ENCODE data around the gene NCOA5.
A peak's percentile ranks its signal among the peaks of the same experiment; 100 is the strongest.

Gene NCOA5

DNA sequence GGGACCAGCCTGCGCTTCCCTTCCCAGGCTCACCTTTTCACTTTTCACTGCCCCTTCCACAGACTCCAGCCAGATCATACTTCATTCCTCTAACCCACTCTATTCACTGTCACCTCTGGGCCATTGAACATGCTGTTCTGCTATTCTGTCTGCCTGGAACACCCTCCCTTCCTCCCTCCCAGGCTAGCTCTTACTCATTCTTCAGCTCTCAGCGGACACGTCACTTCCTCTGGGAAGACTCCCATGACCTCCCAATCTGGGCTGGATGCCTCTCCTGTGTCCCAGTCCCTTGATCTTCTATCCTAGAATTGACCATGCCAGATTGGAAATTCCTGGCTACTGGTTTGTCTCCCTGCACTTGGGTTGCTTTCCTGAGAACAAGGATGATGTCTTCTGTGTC lies 55.7 kb downstream of the NCOA5 start:
- DNase-seq: no peak

DNA sequence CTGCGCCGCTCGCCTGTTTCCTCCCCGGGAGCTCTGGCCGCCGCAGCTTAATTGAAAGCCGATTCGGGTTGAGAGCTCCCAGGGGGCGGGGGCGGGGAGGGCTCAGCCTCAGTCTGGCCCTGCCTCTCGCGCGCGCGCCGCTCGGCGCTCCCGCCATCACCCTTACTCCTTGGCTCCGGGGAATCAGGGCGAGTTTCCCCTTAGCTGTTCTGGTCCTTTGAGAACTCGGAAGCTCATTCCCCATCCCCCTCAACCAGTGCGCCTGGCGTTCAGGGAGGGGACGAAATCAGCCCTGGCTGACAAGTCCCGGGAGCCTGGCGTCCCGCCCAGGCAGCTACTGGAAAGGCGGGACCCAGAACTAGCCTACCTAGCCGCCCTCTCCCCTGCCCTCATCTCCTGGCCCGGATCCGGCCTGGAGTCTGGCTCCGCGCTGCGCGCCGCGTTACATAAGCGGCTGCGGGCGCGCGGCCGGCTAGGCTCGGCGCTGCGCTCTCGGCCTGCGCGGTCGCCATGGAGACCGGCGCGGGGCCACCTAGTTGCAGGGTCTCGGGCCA lies 58.0 kb downstream of the NCOA5 start:
- no peak for DNase-seq

DNA sequence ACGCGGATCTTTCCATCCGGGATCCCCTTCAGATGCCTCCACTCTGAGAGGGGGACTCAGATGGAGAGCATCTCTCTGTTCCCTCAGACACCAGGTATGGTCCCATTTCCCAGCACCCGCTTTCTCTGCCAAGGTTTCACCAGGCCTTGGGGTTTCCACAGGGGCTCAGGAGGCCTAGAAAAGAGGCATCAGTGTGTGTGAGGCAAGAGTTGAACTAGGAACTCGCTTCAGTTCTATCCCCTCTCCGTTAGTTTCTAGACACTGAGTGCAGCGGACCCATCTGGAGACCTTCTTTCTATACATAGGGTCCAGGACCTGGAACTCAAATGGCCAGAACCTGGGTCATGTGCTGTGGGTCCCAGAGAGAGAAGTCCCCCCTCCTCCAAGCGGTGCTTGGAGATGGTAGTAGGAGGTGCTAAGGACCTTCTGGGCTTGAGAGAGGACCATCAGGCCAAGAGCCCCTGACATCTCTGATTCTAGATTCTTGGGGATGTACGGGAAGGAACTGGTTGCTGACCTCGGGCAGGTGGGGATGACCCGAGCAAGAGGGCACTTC lies 58.7 kb downstream of the NCOA5 start:
- DNase-seq: no peak

DNA sequence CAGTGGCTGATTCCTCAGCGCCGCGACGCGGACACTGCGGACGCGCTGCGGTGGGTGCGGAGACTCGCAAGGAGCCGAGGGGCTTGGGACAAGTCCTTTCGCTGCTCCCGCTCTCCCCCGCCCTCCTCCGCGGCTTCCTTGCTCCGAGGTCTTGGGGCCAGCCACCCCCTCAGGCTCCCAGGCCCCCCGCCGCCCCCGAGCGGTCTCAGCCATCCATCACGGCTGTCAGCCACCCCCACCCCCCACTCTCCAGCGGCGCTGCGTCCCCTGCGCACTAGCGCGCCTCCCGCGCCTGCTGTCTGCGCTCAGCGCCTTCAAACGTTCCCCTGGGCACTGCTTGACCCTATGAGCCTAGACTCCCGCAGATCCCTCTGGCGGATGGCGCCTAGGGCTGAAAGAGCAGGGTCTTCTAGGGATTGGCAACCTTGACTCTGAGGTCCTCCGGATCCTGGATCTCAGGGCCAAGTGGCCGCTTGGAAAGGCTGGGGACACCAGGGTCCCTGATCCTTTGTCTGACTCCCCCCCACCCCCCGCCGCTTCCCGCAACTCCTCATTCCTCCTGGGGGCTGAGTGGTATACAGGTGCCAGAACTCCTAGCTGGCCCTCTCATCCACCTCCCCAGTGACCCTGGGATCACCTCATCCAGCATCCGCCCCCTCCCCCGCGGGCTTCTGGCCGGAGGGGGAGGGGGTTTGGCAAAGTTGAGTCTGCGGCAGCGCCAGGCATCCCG lies 59.3 kb downstream of the NCOA5 start:
- DNase-seq: no peak

DNA sequence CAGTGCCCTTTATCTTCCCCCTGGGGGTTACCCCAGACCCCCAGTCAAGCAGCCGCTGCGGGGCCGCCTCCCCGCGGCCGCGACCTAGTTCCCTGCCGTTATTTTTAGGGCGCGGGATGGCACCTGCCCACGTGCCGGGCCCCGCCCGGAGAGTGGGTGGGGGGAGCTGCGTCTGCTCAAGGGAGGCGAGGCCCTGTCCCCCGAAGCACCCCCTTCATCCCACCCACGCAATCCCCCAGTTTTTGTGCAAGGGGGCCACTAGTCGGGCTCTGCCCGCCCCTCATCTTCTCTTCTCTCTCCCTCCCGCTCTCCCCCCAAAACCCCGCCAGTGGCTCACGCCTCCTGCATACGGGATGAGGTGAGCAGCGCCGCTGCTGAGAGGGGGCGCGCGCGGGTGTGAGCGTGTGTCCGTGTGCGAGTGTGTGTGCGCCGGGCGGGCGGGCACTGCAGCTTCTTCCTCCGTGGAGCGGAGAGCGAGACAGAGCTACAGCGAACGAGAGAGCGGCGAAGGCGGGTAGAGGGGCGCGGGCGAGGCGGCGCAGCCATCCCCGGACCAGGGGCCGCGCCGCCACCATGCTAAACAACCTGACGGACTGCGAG lies 60.9 kb downstream of the NCOA5 start, which contains the start of gene SLC12A5:
TSS of gene SLC12A5 (plus strand) at position 444 of the 600 bp plus-strand sequence. CDS start at position 574, 130 bp downstream.
- DNase-seq: no peak

DNA sequence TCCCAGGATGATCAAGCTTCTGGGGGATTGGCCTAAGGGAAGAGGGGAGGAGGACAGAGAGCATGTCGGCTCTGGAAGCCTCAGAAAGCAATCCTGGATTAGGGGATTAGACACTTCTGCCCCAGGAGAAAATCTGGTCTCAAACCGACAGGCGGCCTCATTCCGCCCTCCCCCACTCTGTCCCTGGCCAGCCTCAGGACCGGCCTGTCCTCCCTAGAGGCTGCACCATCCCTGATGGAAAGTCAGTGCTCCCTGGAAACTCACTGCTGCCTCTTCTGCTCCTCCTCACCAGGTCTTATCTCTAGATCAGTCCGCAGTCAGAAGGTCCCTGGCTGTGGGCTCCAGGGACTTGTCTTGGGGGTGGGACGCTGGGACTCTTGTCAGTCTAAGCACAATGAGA lies 61.7 kb downstream of the NCOA5 start:
- no peak for DNase-seq

DNA sequence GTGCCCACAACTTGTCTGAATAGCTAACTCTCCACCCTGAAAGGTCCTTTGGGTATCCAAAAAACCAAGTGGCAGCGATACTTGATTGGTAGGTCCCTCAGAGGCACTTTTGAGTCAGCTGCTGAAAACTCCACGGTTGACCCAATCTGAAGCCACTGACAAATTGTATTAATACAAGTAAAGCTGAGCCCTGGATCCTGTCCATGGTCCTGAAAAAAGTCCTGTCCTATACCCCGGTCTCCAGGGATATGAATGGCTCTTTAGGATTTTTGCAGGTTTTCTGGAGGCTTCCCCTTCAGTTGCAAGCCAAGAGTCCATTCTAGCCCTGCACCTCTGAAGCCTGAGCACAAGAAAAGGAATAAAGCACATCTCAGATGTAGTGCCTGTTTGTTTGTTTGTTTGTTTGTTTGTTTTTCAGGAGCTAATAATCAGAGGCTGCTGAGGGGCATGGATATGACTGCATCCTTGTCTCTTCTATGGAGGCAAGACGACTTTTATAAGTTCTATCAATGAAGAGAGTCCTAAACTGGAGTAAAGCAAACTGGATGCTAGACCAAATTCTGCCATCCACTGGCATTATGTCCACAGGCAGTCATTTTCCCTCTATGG lies 62.4 kb downstream of the NCOA5 start:
- no peak for DNase-seq

DNA sequence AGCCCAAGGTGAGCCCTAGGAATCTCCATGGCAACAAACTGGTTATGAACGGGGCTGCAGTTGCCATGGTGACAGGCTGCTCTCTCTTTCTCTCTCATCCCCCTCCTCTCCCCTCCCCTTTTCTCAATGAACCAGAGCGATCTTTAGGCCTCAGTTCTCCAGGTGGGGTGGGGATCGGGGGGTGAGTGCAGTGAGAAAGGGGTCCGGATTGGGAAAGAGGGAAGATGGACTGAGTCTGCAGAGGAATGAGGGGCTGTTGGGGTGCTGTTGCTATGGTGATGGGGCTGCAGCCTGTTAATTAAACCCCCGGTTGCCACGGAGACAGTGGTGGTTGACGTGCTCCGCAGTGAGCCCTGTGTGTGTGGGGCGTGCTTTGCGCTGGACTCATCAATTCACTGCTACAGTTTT lies 64.4 kb downstream of the NCOA5 start:
- no peak for DNase-seq

DNA sequence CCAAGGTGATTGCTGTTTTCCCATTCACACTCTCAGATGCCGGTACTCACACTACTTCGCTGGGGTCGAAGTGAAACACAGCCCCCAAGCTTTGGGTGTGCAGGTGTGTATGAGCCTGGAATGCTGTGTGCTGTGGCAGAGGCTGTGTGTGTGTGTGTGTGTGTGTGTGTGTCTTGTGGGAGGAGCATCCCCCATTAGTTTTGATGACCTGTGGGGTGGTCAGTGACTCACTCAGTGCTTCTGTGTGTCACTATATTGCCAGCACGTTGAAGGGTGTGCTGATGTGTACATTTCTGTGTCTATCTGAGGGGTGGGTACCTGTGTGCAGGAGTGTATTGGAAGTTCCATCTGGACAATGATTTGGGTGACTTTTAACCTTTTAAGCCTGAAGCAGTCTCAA lies 65.8 kb downstream of the NCOA5 start:
- DNase-seq: no peak

DNA sequence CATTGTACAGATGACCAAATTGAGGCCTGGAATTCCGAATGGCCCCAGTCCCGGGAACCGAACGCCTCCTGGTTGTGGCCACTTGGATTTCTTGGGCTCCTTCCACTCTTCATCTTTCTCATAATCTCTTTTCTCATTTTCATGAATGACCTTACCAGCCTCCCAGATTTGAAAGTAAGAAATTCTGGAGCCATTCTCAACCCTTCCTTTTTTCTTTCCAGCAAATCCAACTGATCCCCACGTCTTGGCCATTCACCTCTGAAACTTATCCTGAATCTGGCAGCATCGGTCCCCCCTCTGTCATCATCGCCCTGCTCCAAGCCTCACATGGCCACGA lies 66.6 kb downstream of the NCOA5 start:
- DNase-seq: no peak

DNA sequence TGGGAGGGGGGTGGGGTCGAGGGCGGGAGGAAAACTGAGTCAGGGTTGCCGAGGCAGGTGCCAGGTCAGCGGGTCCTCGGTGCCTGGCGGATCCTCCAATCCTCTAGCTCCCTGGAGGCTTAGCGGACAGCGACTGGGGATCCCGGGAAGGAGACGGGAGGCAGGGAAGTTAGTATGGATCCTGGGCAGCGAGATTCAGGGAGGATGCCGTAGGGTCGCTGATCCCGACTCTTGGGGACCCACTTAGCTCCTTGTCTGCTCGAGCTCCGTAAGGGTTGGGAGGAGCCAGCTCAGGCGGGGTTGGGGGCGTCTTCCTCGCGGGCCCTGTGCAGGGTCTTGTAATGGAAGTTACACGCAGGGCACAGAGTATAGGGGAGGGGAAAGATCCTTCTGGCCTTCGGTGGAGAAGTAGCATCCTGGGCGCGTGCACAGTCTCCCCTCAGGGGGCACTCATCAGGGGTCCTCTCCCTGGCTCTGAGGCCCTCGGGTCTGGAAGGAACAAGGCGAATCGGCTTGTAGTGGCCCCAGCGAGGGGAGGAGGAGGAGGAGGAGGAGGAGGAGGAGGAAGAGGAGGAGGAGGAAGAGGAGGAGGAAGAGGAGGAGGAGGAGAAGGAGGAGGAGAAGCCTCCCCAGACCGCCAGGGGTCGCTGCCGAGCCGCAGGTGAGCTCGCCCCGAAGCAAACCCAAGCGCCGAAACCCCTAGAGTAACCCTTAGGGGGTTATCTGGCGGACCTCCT lies 67.2 kb downstream of the NCOA5 start:
- peak; percentile 65 to 69 for DNase-seq

DNA sequence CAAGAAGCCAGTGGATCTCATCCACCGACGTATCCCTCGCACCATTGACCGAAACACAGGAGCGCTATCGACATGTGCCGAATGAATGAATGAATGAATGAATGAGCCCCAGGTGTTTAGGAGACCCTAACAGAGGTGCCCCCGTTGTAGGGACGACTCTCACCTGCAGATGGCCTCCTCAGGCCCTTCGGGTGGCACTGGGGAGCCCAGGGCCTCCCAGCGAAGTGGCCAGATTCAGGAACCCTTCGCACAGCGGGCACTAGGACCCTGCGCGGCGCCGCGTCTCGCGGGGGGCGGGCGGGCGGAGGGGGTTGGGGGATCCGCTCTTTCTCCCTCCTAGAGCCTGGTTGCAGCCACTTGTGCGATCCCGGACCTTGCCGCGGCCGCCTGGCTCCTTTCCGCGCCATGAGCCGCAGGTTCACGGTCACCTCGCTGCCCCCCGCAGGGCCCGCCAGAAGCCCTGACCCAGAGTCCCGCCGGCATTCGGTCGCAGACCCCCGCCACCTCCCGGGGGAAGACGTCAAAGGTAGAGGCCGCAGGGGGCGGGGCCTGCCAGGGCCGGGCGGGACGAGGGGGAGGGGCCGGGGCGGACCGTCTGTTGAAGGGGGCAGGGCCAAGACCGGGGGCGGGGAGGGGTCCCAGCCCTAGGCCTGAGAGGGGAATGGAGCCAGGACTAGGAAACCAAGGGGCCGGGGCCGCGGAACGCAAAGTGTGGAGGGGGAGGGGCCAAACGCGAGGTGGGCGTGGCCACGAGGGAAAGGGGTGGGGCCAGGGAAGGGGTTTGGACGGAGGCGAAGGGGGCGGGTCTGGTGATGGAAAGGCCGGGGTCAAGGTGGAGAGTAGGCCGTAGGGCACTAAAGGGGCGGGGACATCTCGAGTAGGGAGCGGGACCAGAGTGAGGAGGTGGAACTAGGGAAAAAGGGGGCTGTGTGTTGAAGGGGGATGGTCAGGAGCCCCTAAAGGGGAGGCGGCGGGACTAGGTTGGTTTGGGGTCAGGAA lies 68.1 kb downstream of the NCOA5 start:
- DNase-seq: no peak

DNA sequence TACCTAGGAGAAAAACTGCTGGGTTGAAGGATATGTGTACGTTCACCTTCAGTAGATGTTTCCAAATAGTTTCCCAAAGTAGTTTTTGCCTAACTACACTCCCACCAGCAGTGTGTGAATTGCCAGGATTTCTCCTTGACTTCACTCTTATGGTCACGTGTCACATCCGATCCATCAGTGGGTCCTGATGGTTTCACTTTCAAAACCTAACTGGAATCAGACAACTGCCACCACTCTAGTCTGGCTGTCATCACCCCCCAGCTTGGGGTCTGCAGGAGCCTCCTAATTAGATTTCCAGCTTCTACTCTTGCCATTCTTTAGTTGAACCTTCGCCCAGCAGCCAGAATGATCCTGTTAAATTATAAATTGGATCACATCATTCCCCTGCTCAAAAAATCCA lies 69.2 kb downstream of the NCOA5 start:
- no peak for DNase-seq

DNA sequence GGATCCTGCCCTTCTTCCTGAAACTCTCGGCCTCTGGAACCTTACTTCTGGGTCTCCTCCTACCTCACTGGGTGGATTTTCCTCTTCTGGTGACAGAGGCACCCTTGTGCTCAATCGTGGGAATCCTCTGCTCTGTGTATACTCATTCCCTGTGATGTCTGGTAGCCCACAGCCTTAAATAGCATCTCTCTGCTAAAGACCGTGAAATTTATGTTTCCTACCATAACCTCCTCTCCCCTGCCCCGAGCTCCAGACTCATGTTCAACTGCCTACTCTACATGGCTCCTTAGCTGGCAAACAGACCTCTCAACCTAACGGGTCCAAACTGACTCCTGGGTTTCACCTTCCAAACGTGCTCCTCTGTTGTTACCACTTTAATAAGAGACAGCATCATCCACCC lies 71.2 kb downstream of the NCOA5 start:
- no peak for DNase-seq

DNA sequence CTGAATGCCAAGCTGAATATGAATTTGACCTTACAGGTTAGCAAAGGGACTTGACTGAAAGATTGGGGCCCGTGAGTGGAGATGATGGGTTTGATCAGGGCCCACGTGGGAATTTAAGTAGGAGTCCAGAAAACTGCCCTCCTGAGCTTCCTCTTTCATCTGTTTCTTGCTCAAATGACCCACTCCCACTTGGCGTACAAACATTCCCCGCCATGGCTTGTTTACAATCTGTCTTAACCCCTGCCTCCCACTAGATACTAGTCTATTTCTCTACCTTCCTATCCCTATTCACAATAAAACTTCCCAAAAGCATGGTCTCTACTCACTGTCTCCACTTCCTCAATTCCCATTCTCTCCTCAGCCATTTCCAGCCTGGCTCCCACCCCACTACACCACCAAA lies 71.7 kb downstream of the NCOA5 start:
- DNase-seq: no peak

DNA sequence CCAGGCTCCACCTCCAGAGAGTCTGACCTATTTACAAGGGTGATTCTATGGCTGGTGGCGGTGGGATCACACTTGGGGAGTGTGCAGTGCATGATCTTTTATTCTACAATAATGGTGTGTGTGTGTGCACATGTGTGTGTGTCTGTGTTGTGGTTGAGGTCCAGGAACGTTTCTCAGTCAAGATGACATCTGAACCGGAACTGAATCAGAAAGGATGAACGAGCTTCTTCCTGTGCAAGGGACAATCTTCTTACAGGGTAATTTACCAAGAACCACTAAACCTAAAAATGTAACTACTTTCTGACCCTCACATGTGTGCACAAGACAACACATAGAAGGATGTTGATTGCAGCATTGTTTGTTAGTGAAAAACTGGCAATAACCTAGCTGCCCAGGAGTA lies 72.5 kb downstream of the NCOA5 start:
- no peak for DNase-seq

DNA sequence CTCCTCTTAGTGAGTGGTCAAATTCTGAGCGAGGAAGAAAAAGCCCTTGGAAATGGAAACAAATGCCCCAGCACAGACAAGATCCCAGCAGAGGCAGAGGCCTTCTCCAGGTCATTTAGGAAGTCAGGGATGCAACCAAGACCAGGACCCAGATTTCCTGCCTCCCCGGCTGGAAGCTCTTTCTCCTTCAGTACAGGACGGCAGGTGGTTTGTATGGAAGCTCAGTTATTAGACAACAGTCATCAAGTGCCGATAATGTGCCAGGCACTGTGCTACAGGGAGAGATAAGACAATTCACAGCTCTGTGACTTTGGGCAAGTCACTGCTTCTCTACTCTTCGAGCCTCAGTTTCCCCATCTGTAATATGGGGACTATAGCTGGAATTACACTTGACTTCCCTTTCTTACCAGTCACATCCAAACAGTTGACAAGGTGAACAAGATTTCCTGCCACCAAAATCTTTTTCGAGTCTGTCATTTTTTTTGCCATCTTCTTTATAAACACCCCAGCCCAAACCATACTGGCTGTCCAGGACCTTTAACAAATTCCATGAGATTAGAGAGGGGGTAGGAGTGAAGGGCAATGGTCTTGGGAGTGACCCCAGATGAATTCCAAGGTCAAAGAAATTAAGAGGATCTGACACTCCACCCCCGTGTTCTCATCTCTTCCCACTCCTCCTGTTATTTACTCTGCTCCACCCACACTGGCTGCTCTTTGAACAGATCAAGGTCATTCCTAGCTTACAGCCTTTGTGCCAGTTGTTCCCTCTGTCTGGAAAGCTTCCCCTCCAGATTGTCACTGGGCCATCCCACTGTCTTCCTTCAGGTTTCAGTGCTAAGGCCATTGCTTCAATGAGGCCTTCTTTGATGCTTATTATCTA lies 75.0 kb downstream of the NCOA5 start:
- no peak for DNase-seq

DNA sequence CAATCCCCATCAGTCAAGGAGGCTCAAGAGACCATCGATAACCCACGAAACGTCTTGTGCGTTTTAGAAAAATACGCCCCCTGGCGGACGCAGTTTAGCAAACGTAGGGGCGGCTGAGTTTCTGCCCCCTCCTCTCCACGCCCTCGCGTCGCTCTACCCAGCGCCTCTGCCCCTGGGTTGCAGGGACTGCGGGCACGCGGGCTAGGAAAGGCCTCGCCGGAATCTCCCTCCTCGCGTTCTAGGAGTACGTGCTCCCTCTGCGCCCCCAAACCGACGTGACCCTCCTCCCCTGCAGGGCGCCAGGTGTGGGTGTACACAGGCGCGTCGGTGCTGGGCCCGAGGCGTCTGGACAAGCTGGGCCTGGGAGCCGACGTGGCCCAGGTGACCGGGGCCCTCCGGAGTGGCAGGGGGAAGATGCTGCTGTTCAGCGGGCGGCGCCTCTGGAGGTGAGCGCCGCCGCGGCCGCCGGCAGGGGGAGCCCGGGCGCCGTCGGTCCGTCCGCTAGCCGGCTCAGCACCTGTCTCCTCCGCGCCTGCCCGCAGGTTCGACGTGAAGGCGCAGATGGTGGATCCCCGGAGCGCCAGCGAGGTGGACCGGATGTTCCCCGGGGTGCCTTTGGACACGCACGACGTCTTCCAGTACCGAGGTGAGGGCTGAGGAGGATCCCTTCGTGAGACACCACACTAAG lies 75.8 kb downstream of the NCOA5 start:
- peak; percentile 56 to 61 for DNase-seq

DNA sequence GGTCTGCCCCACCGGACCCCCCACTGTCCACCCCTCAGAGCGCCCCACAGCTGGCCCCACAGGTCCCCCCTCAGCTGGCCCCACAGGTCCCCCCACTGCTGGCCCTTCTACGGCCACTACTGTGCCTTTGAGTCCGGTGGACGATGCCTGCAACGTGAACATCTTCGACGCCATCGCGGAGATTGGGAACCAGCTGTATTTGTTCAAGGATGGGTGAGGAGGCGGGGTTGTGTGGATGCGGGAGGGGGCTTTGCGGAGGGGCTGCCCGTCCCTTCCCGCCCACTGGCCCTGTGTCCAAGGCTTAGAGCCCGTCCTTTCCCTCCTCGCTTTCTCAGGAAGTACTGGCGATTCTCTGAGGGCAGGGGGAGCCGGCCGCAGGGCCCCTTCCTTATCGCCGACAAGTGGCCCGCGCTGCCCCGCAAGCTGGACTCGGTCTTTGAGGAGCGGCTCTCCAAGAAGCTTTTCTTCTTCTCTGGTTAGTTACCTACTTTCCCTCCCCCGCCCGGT lies 76.4 kb downstream of the NCOA5 start:
- no peak for DNase-seq

DNA sequence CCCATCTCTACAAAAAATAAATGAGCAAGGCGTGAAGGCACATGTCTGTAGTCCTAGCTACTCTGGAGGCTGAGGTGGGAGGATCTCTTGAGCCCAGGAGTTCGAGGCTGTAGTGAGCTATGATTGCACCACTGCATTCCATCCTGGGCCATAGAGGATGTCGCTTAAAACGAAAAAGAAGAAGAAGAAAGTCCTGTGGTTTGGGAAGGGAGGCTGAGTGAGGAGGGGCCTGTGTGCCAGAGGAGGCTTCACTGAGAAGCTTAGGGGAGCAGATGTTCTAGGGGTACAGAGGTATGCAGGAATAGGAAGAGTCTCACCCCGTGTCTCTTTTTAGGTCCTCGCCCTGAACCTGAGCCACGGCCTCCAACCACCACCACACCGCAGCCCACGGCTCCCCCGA lies 76.8 kb downstream of the NCOA5 start:
- no peak for DNase-seq
